Stimulated activated CD8-positive, alpha-beta memory T cell treated with anti-CD3 and anti-CD28 coated beads, Interleukin-15, amount 100 ng/mL, for 1 hour (primary cell): Measurements from ENCODE around the gene CENPF.
"Not testable (repeated sequence)": the region's sequence is repeated elsewhere in the genome, so short reads cannot be mapped to it uniquely, and the experiment has no call there.

Source experiments
- DNase-seq: peaks from one replicate; pipeline ENCODE4 v3.0.0-alpha.2; 2020; ENCODE audit warnings: low read depth

CENPF gene, protein sequence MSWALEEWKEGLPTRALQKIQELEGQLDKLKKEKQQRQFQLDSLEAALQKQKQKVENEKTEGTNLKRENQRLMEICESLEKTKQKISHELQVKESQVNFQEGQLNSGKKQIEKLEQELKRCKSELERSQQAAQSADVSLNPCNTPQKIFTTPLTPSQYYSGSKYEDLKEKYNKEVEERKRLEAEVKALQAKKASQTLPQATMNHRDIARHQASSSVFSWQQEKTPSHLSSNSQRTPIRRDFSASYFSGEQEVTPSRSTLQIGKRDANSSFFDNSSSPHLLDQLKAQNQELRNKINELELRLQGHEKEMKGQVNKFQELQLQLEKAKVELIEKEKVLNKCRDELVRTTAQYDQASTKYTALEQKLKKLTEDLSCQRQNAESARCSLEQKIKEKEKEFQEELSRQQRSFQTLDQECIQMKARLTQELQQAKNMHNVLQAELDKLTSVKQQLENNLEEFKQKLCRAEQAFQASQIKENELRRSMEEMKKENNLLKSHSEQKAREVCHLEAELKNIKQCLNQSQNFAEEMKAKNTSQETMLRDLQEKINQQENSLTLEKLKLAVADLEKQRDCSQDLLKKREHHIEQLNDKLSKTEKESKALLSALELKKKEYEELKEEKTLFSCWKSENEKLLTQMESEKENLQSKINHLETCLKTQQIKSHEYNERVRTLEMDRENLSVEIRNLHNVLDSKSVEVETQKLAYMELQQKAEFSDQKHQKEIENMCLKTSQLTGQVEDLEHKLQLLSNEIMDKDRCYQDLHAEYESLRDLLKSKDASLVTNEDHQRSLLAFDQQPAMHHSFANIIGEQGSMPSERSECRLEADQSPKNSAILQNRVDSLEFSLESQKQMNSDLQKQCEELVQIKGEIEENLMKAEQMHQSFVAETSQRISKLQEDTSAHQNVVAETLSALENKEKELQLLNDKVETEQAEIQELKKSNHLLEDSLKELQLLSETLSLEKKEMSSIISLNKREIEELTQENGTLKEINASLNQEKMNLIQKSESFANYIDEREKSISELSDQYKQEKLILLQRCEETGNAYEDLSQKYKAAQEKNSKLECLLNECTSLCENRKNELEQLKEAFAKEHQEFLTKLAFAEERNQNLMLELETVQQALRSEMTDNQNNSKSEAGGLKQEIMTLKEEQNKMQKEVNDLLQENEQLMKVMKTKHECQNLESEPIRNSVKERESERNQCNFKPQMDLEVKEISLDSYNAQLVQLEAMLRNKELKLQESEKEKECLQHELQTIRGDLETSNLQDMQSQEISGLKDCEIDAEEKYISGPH (N-terminal part only)

DNA sequence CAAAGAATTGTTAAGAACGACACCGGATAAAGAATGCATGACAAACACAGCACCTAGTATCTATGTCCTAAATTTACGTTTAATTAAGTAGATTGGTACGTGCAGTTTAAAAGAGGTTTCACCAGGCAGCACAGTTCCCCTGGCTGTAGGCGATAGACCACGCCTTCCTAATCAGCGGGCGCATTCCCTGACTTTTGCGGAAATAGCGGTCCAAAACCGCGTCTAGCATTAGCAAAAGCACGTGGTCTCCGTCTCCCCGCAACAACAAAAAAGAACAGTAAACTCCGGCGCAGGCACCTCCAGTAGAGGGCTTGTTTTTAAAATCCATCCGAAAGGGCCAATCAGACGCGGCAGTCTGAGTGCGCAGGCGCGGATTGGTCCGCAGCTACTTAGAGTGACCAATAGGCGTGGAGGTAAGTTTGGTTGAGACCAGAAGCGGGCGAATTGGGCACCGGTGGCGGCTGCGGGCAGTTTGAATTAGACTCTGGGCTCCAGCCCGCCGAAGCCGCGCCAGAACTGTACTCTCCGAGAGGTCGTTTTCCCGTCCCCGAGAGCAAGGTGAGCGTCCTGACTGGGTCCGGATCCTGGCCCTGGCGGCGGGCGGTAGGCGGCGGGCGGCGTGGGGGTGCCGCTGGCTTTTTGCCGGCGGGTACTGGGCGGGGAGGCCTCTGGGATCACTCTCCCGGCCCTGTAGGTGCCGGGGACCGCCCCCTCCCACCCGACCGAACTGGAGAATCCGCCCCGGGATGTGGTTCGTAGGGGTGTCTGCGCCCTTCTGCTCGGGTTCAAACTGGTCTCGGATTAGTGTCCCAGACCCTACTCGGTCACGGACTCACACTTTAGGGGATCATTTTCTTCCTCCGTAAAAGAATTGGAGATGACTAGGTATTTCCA lies at the start of gene CENPF:
Gene CENPF (plus strand): TSS at position 432 of the 894 bp plus-strand sequence. CDS start 10,560 bp downstream, outside the sequence.
- peak; percentile 78 for DNase-seq

DNA sequence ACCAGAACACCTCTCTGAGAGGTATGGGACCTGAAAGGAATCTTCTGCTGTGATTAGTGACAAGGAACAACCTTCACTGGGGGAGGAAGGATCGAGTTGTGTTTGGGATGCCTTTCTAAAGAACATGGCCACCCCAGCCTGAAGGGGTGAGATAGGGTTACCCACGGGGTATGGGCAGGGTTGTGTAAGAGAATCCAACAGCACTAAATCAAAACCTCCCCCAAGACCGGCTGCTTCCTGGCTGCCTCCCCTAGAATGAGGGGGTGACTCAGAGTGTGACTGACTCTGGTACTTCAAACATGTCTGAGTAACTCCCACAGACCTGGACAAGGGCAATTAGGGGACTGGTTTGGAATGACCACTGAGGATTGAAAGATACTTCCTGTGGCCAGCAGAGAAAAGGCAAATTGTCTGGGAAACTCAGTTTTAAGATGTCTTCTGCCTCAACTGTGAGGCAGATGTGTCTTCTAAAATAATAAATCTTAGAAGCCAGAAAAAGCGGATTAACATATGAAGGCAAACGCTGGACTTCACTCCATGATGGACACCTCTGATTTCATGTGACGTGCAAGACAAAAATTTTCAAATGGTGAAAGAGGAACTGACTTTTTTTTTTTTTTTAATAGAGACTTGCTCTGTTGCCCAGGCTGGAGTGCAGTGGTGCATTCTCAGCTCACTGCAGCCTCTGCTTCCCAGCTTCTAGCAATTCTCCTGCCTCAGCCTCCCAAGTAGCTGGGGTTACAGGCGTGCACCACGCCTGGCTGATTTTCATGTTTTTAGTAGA lies 44.9 kb upstream of the CENPF start:
- DNase-seq, result no peak

GRCh38 chr1:214563881-214564280 lies 39.1 kb upstream of the CENPF start:
- DNase-seq, result no peak

DNA sequence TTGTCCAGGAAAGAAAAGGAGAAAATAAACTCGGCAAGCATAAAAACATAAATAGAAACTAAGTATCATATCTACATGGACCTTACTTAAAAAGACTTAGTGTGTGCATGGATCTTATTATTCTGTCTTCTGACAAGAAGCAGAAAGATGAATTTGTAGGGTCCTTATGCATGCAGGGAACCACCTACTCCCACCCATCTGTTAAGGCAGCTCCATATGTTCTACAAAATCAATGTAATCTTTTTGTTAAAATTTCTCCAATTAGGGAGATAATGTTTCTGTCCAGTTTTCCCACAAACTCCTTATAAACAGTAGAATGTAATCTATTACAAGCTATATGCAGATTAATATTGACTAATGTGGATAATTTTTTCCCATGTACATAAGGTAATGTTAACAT lies 37.7 kb upstream of the CENPF start:
- DNase-seq, result no peak

- DNase-seq, result no peak
Observed at GRCh38 chr1:214566158-214567104, 36.6 kb upstream of the CENPF start.

- DNase-seq, result no peak
Observed at GRCh38 chr1:214567481-214567980, 35.5 kb upstream of the CENPF start.

DNA sequence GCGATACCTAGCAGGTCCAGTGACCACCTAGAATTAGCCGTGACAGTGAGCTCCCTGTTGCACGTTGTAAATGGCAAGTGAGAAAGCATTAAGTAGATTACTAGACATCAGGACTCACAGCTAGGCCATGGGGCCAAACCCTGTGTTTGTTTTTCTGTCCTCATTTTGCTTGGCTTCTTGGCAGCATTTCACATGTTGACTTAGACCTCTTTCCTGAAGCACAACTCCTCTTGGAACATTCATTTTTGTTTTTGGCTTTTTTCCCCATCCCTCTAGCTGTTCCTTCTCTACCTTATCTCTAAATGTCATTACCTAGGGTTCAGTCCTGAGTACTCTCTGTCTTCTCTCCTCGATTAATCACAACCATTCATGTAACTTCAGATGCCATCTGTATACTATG lies 34.7 kb upstream of the CENPF start:
- no peak for DNase-seq

GRCh38 chr1:214569357-214570004 lies 33.5 kb upstream of the CENPF start:
- DNase-seq, result no peak

DNA sequence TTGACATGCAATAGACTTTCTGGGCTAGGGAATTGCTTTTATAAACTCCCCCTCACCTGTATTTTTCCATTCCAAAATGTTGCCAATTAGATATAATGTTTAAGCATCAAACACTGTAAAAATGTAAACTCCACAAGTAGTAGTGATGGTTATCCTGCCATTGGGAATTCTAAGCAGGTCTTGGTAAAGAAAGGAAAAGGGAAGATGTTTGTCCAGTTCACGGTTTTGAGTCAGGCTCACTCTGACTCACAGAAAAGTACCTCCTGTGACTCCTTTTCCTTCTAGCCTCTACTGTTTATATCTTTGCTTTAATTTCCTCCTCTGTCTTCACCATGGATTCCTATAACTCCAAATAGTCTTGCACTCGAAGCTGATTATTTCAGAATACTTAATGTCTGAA lies 32.6 kb upstream of the CENPF start:
- DNase-seq, result no peak

DNA sequence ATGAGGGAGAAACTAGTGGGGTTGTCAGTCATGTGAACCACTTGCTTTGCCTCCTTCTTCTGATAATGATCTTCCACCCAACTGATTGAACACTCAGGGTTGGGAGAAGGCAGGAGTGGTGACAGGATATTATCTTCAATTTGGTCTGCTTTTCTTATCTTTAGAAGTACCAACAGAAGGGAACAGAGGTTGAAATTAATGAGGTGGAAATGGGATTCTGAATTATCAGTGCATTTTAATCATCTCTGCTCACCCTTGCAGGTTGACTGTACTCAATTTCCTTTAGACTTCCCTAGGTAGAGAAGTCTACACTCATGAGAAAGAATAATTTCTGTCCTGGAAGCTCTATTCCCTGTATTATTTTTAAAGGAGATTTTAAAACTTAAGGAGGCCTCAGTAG lies 31.7 kb upstream of the CENPF start:
- no peak for DNase-seq

DNA sequence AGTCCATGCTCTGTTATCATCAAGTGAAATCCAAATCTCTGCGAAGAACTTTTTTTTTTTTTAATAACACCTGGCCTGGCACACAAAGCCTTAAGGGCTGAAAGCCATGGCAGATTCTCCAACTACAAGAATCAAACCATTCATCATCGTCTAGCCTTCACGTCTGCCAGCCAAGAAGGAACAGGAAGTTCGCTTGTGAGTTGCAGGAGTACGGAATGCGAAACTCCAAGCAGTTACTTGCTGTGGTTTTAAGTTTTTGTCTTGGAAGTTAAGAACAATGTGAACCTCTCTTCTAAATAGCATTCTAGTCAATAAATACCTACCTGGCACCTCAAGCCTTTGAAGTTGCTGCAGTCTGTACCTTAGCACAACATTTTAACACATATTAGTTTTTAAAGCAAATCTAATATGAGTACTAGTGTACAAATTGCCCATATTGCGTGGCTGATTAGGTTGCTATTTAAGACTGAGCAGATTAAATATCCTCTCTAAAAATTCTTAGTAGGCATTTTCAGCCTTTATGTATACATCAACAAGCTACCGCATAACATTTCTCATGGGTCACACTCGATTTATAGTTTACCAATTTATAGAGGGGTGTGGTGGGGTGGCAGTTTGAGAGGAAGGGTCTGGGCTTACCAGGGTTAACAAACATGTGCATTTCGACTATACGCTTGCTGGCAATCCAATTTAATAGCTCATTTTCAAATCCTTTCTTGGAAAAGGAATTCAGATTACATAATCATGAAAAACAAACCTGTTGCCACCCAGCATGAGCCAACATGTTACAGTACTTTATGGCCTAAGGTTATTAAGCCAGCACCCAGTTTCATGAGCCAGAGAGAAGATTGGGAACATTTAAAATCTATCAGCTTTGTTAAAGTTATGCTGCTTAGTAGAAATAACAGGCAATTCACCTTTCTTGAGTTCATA lies 29.3 kb upstream of the CENPF start:
- no peak for DNase-seq

- no peak for DNase-seq
Observed at GRCh38 chr1:214574598-214575411, 28.2 kb upstream of the CENPF start.

DNA sequence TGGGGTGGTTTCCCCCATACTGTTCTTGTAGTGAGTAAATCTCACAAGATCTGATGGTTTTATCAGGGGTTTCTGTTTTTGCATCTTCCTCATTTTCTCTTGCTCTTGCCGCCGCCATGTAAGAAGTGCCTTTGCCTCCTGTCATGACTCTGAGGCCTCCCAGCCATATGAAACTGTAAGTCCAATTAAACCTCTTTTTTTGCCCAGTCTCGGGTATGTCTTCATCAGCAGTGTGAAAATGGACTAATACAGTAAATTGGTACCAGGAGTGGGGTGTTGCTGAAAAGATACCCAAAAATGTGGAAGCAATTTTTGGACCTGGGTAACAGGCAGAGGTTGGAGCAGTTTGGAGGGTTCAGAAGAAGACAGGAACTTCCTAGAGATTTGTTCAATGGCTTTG lies 26.9 kb upstream of the CENPF start:
- DNase-seq, result not testable (repeated sequence)

DNA sequence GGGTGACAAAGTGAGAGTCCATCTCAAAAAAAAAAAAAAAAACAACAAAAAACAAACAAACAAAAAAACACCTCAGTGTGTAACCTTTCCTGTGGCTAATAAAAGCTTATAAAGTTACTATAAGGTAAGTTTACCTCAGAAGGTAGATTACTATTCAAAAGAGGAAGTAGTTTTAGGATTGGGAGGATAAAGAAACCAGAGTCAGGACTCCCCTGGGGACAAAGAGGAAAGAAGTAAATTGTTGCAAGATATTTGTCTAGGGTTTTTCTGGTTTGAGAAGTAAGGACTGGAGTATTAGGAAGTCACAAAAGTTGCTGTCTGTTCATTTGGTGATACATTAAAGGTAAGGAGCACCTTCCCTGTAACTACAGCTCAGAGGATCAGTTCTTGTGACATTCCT lies 23.8 kb upstream of the CENPF start:
- DNase-seq, result no peak

GRCh38 chr1:214581785-214582184 lies 21.2 kb upstream of the CENPF start:
- no peak for DNase-seq

DNA sequence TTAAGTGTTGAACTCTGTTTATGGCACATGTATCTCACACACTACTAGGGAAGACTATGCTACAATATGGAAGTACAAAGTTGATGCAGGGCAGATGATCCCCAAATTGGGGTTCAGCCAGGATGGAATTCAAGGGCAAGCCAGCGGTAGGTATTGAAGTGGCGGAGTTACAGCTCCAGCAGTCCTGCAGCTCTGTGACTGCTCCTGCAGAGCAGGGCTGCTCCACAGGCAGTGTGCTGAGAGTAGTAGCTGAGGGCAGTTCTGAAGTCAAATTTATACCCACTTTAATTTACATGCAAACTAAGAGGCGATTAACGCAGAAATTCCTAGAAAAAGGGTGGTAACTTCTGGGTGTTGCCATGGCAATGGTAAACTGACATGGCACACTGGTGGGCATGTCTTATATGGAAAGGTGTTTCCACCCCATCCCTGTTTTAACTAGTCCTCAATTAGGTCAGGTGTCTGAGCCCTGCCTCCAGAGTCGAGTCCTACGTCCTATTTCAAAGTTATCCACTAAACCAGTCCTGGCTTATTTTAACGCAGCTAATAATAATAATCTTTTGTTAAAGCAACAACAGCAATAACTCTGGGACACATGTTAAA lies 20.6 kb upstream of the CENPF start:
- no peak for DNase-seq
